Middle frontal gyrus (tissue), 1 donor: Measurements from ENCODE around the gene TMEM163.
"Not testable (repeated sequence)": the region's sequence is repeated elsewhere in the genome, so short reads cannot be mapped to it uniquely, and the experiment has no call there.

Experiments
- DNase-seq: peaks from one replicate; pipeline ENCODE4 v3.0.0-alpha.2; 2015; ENCODE audit warnings: low spot score; ENCODE audit errors: extremely low spot score

Gene TMEM163

GRCh38 chr2:134621939-134622705 lies 96.7 kb downstream of the TMEM163 start:
- DNase-seq = no peak

- no peak for DNase-seq
Observed at GRCh38 chr2:134619250-134619649, 99.5 kb downstream of the TMEM163 start.

- not testable (repeated sequence) for DNase-seq
Observed at GRCh38 chr2:134615480-134615879, 103.3 kb downstream of the TMEM163 start.

DNA sequence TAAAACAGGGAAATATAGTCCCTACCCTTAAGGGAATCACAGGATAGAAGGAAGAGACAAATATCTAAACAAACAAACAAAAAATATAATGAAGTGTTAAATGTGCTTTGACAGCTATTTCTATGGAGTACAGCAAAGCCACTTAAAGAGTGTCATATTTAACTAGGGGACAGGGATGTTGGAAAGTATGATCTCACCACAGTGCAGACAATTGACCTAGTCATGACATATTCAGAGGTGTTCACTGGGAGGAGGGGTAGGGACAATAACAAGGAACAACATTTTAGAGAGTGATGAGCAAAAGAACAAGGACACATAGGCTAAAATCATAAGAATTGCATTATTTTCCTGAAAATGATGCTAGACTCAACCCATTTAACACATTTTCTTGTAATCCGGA lies 107.5 kb downstream of the TMEM163 start:
- no peak for DNase-seq

- no peak for DNase-seq
Observed at GRCh38 chr2:134610871-134611270, 107.9 kb downstream of the TMEM163 start.

GRCh38 chr2:134609924-134610513 lies 108.8 kb downstream of the TMEM163 start:
- DNase-seq = no peak

DNA sequence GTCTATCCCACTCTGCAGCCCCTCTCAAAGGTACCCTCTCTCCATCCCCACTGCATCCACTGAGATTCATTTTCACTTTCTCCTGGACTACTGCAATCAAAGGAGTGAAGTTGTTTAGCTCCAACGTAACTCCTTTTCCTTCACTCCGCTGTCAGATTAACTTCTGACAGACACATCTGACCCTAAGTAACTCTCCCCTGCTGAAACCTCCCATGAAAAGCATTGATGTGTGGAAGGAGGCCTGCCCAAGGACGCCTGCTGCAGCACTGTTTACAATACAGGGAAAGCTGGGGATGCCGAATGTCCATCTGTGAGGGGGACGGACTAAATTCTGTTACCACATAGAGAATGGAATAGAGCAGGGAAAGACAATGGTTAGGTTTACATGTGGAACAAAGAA lies 114.8 kb downstream of the TMEM163 start:
- DNase-seq = no peak

DNA sequence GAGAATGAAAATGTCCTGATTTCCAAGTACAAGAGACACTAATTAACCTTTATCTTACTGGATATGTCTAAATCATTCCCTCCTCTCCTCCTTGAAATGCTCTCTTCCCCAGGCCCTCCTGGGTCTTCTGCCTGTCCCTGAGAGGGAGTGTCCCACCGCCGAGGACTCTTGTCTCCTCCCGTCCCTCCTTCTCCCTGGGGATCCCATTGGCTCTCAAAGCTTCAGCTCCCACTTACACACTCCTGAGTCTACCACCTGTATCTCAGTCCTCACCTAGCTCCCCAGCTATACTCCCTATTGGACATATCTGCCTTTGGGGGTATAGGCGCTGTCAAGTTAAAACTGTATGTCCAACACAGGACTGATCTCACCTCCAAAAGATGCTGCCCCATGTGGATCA lies 116.1 kb downstream of the TMEM163 start:
- no peak for DNase-seq

- DNase-seq = no peak
Observed at GRCh38 chr2:134601264-134601663, 117.5 kb downstream of the TMEM163 start.

DNA sequence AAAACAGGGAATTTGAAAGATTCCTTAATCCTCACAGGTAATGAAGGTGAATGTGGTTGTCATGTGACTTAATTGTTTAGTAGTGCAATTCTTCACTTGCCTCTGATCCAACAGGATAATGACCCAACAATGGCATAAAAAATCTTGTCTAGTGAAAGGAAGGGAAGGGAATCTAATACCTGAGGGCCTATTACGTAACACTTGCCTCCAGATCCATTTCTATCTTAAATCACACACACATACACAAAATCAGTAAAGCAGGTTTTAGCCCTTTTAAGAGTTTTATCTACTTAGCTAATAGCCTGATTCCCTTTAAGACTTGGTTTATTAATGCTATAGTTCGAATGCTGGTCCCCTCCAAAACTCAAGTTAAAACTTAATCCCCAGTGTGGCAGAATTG lies 118.6 kb downstream of the TMEM163 start:
- DNase-seq = no peak

- no peak for DNase-seq
Observed at GRCh38 chr2:134599236-134599635, 119.6 kb downstream of the TMEM163 start.

GRCh38 chr2:134594399-134594798 lies 124.4 kb downstream of the TMEM163 start:
- DNase-seq = no peak

- DNase-seq = no peak
Observed at GRCh38 chr2:134593519-134593918, 125.3 kb downstream of the TMEM163 start.

GRCh38 chr2:134592377-134592776 lies 126.4 kb downstream of the TMEM163 start:
- DNase-seq = no peak

DNA sequence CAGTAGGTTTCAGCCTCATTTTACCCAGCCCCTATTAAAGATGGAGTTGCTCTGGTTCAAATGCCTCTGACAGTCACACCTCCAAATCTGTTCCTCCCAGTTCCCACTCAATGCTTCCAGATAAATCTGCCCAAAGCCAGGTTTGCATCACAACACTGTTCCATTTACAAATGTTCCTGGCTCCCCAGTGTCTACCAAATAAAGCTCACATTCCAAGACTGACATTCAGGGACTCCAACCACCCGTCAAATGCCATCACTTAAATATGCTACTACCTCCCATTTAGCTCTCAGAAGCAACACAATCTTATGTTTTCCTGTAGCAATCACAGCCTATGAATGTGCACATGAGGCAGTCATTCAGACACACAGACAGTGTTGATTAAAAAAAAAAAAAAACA lies 127.3 kb downstream of the TMEM163 start:
- no peak for DNase-seq

GRCh38 chr2:134590679-134591078 lies 128.1 kb downstream of the TMEM163 start:
- no peak for DNase-seq

GRCh38 chr2:134589171-134590083 lies 129.4 kb downstream of the TMEM163 start:
- DNase-seq = not testable (repeated sequence)

GRCh38 chr2:134588556-134588955 lies 130.2 kb downstream of the TMEM163 start:
- DNase-seq = no peak

DNA sequence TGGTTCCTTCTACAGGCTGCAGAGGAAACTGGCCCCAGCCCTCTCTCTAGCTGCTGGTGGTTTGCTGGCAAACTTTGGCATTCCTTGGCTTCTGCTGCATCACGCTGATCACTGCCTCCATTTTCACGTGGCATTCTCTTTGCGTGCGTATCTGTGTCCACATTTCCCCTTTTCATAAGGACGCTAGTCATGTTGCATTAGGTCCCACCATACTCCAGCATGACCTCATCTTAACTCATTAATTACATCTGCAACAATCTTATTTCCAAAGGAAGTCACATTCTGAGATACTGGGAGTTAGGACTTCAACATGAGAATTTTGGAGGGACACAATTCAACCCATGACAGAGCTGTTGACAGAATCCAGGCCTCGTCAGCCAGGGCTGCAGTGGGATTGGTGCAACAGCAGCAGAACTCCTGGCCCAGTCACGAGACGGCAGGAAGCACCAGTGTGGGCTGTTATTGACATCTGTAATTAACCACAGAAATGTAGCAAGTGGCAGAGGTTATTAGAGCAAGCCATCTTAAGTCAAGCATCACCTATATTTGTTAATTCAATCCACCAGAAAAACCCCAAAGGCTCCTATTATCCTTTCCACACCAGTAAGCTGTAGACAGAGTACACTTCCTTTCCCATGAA lies 132.4 kb downstream of the TMEM163 start:
- no peak for DNase-seq

DNA sequence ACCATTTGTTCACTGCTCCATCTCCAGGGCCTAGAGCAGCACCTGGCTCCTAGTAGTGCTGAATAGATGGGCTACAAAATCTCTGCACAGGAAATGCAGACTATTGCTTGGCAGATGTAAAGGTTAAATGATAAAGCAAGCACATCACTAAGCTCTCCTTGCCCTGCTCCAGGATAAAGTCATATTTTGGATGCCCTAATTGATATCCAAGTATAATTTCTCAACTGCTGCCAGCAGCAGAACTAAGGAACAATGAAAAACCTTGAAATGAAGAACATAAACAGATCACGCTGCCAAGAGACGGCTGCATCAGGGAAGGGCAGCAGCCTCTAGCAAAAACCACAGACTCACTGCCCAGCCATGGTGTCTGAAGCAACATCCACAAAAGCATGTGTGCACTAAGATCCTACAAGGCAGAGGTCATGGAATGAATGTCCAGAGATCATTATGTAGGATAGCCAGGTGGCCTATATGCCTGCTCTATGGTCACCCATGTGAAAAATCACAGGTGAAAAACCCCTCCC lies 134.7 kb downstream of the TMEM163 start:
- DNase-seq = no peak

DNA sequence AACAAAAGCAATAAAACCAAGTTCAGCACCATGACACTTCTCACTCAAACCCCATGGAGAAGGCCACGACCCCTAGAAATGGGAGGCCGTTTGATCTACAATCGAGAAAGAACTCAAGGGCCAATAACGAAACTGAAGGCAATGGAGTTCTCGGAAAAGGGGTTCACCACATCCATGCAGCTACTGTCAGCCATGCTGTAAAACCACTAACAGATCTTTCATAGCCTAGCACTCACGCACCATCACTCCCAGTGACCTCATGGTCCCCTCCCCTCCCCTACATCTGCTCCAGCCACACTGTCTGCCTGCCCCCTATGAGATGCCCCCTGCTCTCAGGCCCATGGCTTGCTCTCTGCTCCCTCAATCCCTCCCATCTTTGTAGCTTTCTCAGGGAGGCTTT lies 135.3 kb downstream of the TMEM163 start:
- DNase-seq = no peak
